Fibroblast of peridontal ligament (primary cell): Measurements from ENCODE around the gene PLOD1.
"Not testable (repeated sequence)": the region's sequence is repeated elsewhere in the genome, so short reads cannot be mapped to it uniquely, and the experiment has no call there.

Source experiments
- DNase-seq: peaks from one replicate; pipeline ENCODE4 v3.0.0-alpha.2; 2010; ENCODE audit errors: extremely low read depth

PLOD1 gene

DNA sequence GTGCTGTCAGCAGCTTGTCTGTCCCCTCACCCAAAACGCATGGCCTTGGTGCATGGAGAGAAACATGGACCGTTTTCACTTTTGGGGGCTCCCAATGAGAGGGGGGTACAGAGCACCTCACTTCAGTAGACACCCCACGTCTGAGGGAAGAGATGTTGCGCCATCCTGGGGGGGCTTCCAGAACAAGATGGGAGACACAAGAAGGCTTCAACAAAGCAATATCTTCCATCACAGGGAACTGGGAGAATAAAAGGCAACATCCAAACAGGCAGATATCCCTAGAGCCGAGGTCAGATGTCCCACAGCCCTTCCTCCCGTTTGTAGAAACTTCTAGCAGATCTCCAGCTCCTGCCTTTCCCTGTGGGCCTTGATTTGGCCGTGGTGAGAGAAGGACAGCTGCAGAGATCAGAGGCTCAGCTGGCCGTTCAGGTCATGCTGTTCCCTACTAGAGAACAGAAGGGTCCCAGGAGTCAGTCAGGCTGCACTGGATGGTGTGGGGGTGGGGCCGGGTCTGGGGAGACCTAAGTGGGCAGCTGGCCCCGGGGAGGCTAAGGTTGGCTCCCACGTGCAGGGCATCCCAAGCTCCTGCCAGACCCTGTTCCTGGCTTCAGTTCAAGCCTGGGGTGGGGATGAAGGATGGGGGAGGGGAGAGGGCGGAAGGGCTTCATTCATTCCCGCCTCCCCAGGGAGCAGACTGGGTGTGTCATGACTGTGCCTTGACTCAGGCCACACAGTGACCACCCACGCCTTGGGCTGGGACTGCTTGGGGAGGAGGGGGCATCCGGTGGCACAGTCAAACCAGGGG, 4.4 kb downstream of the PLOD1 start:
- no peak for DNase-seq

GRCh38 chr1:11939794-11940193, 5.3 kb downstream of the PLOD1 start:
- DNase-seq, result not testable (repeated sequence)

GRCh38 chr1:11940260-11940921, 5.9 kb downstream of the PLOD1 start:
- peak; percentile 50 for DNase-seq

DNA sequence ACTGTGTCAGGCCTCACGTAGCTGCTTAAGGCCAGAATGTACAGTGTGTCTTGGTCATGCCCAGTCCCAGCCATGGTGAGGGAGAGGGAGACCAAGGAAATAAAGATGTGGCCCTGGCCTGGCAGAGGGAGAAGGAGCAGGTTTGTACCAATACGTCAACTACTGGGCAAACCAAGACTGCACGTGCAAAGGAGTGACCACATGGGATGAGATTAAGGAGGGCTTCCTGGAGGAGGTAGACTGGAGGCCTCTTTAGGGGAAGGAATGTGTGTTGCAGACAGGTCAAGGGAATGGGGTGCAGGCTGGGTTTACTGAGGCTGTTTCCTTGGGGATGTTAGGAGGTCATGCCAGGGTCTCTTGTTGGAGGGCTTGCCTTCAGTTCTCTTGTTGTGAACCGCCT, 7.8 kb downstream of the PLOD1 start:
- no peak for DNase-seq

DNA sequence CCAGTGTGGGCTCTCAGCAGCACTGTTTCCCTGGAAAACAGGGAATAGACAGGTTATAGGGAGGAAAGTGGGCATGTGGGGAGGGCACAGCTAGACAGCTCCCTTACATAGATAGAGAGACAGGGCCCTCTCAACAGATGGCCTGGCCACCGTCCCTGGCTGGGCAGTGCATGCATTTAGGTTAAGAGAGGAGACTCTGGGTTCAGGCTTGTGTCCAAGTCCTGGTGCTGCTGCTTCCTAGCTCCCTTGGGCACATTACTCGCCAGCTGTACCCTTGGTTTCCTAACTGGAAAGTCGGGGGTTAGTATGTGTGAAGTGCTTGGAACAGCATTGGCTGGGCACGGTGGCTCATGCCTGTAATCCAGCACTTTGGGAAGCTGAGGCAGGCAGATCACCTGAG, 9.1 kb downstream of the PLOD1 start:
- DNase-seq, result no peak

DNA sequence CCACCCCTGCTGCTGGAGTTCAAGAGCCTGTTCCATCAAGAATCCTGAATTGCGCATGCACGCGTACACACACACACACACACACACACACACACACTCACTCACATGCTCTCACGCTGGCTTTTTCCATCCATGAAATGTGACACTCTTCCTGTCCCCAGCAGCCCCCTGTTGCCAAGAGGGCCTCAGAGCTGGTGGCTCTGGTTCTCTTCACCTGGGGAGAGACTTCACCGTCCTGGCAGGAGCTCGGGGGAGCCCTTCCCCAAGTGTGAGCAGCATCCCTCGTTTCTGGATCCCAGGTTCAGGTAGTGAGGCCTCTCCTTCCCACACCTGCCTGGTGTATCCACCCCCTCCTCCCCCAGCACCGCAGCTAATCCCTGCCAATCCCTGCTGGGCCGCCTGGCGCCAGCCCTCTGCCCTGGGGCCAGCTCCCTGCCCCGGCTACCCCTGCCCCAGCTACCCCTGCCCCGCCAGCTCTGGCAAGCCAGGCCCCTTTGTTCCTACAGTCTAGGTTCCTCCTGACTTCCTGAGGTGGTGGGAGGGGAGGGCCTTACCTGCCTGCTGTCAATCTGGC, 9.9 kb downstream of the PLOD1 start:
- DNase-seq, result no peak

DNA sequence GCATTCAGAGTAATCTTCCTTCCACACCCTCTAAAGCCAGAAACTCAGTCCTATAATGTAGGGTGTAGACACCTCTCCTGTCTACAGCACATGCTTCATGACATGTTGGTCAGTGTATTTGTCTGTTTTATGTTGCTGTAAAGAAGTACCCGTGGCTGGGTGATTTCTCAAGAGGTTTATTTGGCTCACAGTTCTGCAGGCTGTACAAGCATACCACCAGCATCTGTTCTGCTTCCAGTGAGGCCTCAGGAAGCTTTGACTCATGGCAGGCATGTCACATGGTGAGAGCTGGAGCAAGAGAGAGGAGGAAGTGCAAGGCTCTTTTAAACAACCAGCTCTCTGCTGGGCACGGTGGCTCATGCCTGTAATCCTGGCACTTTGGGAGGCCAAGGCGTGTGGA, 12.1 kb downstream of the PLOD1 start:
- no peak for DNase-seq

GRCh38 chr1:11948822-11949458, 14.4 kb downstream of the PLOD1 start:
- no peak for DNase-seq

DNA sequence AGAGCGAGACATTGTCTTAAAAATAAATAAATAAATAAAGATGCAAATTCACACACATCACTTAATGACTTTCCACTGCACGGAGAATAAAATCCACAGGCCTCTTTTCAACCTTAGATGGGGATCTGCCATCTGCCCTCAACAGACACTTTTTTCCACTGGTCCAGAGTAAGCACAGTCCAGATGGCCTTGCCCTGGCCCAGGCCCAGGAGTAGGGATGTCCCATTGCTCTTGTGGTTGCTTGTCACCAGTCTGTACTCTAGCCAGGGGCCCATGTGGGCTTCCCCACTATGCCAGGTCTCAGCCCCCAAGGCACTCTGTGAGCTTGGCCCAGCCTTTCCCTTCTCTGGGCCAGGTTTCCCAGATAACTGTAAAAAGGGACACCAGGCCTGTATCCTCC, 17.4 kb downstream of the PLOD1 start:
- no peak for DNase-seq

DNA sequence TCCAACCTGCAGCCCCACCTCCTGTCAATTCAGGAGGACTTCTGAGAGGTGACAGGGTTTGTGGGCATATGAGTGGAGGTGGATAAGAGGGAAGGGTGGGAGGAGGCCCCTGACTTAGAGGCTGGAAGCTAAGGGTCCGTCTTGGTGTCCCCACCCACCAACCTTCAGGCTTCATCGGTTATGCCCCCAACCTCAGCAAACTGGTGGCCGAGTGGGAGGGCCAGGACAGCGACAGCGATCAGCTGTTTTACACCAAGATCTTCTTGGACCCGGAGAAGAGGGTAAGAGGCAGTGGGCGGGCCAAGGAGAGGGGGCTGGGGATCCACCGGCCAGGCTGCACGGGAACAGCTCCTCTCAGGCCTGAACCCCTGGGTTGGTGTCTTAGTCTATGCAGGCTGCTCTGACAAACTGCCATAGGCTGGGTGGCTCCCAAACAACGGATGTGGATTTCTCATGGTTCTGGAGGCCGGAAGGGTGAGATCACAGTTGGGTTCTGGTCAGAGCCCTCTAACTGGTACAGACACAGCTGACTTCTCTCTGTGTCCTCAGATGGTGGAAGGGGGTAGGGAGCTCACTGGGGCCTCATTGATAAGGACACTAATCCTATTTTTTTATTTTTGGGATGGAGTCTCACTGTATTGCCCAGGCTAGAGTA, 18.1 kb downstream of the PLOD1 start:
- DNase-seq, result no peak

- no peak for DNase-seq
These were observed 20.7 kb downstream of the PLOD1 start for GRCh38 chr1:11955221-11955620.

DNA sequence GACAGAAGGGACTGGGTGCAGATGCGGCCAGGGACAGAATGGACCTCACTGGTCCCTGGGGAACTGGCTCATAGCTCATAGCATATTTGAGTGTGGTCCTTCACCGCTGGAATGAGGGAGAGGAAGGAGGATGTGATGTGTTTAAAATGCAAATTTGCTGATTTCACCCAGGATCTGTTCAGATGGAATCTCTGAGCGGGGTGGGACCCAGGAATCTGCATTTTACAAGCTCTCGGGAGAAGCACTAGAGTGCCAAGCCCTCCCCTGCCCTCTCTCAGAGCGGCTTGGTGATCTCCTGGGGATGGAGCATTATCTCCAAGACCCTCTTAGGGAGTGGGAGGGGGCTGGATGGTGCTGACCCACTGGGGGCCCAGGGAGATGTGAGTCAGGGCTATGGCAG, 22.9 kb downstream of the PLOD1 start:
- DNase-seq, result no peak

- no peak for DNase-seq
These were observed 23.4 kb downstream of the PLOD1 start for GRCh38 chr1:11957897-11958296.

DNA sequence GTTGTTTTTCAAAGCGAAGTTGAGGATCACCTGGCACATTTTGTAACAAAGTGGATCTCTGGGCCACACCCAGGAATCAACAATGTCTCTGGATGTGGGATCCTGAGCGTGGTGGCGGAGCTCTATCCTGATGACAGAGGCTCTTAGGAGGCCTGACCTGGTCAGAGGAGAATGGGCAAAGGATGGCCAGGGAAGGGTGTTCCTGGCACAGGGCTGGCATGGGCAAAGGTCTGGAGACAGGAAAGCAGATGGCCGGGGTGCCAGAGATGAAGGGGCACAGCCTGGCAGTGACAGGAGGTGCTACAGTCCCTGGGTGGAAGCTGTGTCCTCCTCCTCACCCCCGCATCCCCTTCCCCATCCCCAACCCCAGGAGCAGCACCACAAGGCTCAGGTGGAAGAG, 25.8 kb downstream of the PLOD1 start:
- no peak for DNase-seq

- DNase-seq, result no peak
These were observed 26.2 kb downstream of the PLOD1 start for GRCh38 chr1:11960715-11961114.

DNA sequence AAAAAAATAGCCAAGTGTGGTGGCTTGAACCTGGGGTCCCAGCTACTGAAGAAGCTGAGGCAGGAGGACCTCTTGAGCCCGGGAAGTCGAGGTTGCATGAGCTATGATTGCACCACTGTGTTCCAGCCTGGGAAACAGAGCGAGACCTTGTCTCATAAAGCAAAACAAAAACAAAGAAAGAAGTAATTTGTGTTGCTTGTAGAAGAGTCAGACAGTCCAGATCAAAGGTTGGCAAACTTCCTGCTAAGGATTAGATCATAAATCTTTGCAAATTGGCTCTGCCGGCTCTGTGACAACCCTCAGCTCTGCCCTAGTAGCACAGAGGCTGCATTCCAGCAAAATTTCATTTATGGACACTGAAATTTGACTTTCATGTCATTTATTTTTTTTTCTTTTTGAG, 26.7 kb downstream of the PLOD1 start:
- DNase-seq, result peak; percentile 48

- DNase-seq, result no peak
These were observed 29.1 kb downstream of the PLOD1 start for GRCh38 chr1:11963622-11964021.

GRCh38 chr1:11964656-11965055, 30.1 kb downstream of the PLOD1 start:
- DNase-seq, result no peak

- DNase-seq, result peak; percentile 19
These were observed 32.6 kb downstream of the PLOD1 start for GRCh38 chr1:11967028-11967547.

GRCh38 chr1:11970441-11971185, 36.1 kb downstream of the PLOD1 start:
- DNase-seq, result no peak

DNA sequence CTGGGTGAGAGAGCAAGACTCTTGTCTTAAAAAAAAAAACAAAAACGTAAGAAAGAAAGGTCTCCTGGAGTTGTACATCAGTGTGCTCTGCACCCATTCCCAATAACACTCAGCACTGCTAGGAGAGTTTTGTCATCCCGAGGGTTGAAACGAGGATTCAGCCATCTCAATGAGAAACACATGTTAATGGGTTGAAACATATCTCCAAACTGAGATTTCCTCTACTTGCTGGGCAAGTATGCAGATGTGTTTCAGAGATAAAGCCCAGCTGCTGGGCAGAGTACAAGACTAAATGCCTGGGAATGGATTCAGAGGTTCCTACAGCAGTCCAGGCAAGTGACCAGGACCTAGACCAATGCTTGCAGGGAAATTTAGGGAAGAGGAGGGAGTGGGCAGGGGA, 43.1 kb downstream of the PLOD1 start:
- DNase-seq, result peak; percentile 82
